DND-41 (cell line): Measurements from ENCODE around the gene MED22.

Source experiments
- CTCF ChIP-seq: IDR thresholded peaks from 2 replicates; pipeline ENCODE4 v1.5.1; 2012; ENCODE audit warnings: borderline replicate concordance, low read length, moderate library complexity, mild to moderate bottlenecking; ENCODE audit not compliant: poor library complexity, severe bottlenecking; ENCODE audit errors: extremely low read depth
- EZH2 ChIP-seq: IDR thresholded peaks from 3 replicates; pipeline ENCODE4 v1.6.1; 2012; ENCODE audit warnings: borderline replicate concordance, low read depth, mild to moderate bottlenecking, moderate library complexity, low read length, inconsistent platforms; ENCODE audit not compliant: severe bottlenecking

DNA sequence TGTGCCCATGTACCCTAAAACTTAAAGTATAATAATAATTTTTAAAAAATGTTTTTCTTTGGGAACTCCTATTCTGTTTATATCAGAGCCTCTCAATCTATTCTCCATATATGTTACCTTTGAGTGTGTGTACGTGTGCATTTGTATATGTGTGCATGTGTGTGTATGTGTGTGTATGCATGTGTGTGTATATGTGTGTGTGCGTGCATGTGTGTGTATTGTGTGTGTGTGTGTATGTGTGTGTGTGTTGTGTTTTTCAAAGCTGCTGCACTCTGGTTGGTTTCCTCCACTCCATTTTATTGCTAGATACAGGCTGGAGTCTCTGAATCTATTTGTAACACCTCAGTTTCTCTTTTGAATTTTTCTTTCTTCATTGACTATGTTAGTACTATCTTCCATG is 31.9 kb downstream of the MED22 start:
- TF ChIP-seq CTCF (no peak), EZH2 (no peak)
